ENCODE measurements around the gene NMRK2. TPM values are rescaled to one million over a fixed set of nuclear protein-coding genes. Genes with fewer than 3 reads are reported as not detected.
"Not testable (repeated sequence)": the region's sequence is repeated elsewhere in the genome, so short reads cannot be mapped to it uniquely, and the experiment has no call there.

NMRK2 gene
- total RNA-seq, 1 donor from 2014 or later, result not detected

DNA sequence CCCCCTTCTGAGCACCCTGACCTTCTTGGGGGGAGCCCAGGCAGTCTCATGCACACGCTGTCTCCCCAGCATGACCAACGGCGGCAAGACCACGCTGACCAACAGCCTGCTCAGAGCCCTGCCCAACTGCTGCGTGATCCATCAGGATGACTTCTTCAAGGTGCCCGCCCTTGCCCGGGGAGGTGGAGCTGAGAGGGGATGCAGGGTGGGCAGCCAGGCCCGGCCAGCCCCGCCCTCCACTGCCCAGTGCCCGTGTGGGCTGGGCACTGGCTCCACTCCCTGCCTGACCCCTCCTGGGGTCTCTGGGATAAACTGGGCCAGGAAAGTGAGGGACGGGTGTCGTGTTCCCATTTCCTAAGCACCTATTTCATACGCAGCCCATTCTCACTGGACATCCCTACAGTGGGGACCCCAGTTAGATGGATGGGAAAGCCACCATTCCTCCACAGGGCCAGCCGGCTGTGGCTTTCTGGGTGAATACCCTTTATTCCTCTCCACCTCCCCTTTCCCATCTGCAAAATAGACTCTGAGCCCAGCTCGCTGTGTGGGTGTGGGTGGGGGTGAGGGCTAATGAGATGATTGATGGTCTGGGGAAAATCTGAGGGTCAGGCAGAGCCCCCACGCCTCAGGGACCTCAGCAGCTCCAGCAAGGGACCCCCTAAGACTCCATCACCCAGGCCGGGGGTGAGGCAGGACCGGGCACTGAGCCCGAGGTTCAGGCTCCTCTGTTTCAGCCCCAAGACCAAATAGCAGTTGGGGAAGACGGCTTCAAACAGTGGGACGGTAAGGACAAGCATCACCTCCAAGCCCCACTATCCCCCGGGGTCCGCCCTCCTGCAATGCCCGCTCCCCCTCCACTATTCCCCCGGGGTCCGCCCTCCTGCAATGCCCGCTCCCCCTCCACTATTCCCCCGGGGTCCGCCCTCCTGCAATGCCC lies 3.9 kb downstream of the NMRK2 start:
- DNase-seq (ENCODE audit: low read depth in 2 of 2), result no peak

DNA sequence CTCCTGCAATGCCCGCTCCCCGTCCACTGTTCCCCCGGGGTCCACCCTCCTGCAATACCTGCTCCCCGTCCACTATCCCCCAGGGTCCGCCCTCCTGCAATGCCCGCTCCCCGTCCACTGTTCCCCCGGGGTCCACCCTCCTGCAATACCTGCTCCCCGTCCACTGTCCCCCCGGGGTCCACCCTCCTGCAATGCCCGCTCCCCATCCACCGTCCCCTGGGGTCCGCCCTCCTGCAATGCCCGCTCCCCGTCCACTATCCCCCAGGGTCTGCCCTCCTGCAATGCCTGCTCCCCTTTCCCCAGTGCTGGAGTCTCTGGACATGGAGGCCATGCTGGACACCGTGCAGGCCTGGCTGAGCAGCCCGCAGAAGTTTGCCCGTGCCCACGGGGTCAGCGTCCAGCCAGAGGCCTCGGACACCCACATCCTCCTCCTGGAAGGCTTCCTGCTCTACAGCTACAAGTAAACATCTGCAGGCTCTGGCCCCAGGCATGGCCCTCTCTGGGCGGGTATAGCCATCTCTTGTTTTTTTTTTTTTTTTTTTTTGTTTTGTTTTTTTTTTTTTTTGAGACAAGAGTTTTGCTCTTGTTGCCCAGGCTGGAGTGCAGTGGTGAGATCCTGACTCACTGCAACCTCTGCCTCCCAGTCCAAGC lies 5.6 kb downstream of the NMRK2 start:
- DNase-seq (ENCODE audit: low read depth in 2 of 2), result not testable (repeated sequence)

DNA sequence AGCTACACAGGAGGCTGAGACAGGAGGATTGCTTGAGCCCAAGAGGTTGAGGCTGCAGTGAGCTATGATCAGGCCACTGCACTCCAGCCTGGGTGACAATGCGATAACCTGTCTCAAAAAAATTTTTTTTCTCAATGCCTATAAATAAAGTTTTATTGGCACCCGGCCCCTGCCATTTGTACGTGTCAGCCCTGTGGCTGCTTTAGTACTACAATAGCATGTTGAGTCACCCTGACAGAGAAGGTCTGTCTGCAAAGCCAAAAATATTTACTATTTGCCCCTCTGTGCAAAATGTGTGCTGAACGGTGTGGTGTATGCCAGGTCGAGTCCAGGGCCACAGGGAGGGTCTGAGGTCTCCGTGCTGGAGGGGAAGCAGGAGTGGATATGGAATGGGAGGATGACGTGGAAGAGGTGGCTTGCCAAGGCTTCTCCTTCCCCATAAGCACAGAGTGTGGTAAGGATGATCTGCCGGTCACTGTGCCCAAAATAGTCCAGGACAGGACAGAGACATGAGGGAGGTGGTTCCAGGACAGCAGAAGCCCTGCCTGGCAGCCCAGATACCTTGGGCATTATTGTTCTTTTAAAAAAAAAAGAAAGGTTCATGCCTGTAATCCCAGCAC lies 10.0 kb downstream of the NMRK2 start:
- DNase-seq (ENCODE audit: low read depth in 2 of 2), result no peak

DNA sequence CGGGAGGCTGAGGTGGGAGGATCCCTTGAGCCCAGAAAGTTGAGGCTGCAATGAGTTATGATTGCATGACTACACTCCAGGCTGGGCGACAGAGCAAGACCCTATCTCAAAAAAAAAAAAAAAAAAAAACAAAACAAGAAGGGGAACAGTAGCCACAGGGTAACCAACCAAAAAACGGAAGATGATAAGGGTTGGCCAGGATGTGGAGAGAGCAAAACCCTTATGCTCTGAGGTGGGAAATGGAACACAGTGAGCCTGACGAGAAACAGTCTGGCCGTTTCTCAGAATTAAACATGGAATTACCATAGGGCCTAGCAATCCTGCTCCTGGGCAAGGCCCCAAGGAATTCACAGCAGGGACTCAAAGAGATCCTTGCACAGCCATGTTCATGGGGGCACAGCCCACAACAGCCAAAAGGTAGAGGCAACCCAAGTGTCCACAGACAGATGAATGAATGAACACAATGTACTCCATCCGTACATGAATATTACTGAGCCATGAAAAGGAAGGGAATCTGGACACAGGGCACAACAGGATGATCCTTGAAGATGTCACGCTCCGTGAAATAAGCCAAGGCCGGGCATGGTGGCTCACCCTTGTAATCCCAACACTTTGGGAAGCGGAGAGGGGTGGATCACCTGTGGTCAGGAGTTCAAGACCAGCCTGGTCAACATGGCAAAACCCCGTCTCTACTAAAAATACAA lies 11.3 kb downstream of the NMRK2 start:
- DNase-seq (ENCODE audit: low read depth in 2 of 2), result no peak

DNA sequence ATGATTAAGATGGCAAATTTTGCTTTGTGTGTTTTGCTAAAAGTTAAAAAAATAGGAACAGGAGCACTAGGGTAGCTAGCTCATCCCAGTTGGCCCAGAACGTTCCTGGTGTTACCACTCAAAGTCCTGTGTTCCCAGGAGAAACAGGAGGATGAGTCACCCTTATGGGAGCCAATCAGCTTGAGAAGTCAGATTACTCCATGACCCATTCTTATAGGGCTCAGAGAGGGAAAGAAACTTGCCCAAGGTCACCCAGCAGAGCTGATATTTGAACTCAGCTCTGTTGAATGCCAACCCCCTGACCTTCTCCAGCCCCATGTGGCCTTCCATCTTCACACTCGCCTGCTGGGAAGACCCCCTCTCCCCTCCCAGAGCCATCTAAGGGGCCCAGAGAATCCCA lies 13.0 kb downstream of the NMRK2 start:
- DNase-seq (ENCODE audit: low read depth in 2 of 2), result no peak

DNA sequence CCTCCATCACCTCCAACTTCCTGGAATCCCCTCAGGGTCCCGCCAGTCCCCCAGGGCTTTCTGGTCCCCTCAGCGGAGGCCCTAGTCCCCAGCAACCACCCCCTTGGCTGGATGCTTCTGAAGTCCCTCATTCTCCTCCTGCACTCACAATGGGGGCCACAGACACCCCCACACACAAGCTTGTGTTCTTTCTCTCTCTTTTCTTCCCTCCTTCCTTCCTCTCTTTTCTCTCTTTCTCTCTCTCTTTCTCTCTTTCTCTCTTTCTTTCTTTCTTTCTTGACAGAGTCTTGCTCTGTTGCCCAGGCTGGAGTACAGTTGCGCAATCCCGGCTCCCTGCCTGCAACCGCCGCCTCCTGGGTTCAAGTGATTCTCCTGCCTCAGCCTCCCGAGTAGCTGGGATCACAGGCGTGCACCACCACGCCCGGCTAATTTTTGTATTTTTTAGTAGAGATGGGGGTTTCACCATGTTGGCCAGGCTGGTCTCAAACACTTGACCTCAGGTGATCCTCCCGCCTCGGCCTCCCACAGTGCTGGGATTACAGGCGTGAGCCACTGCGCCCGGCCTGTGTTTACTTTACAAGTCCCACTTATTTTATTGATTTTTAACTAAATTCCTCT lies 14.6 kb downstream of the NMRK2 start:
- DNase-seq (ENCODE audit: low read depth in 2 of 2), result not testable (repeated sequence)

DNA sequence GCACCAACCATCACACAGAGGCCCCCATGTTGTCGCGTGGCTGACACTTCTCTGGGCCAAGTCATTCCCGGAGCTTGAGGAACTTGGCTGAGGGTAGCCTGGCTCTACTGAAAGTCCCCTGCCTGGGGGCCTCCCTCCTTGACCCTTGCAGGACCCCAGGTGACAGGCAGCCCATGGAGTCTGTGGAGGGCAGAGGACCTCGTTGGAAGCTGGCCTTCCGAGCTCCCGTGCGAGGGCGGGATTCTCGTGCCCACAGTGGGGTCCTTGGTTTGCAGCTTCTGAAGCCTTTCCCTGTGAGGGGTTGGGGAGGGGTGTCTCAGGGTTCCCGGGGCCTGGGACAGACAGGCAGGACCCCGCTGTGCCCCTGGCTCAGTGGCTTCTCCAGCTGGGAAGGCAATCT lies 16.4 kb downstream of the NMRK2 start:
- no peak for DNase-seq (ENCODE audit: low read depth in 2 of 2)

DNA sequence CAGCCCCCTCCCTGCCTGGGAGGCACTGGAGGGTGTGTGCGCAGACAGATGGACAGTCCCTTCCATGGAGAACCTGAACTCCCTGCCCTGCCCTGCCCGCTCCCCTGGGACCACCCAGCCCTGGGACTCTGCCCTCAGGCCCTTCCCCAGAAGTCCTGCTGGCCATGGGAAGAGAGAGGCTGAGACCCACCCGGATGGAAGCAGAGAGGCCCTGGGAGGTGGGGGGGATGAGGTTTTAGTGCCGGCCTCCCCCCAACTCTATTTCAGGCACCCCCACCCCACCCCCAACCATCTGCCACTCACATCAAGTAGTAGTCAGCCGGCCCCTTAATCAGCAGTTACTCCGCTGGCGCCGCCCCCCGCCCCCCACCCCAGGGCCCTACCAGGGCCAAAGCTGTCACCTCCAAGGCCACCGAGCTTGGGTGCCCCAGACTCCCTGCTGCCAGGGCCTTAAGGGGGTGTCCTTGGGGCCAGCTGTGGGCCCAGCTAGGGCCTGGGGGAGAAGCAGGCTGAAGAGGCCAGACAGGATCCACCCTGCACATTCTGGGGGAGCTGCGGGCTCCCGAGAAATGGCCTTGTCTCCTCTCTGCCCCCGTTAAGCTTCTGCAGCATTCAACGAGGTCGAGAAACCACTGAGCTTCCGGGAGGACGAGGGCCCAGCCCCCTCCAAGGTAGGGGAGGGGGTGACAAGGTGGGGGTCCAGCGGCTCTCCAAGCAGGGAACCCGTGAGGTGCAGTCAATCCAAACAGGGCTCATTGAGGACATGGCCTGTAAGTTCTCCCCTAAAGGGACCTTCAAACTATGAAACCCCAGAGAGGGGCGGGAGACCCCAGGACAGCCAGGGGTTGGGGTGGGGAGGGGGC lies 17.4 kb downstream of the NMRK2 start:
- no peak for DNase-seq (ENCODE audit: low read depth in 2 of 2)

DNA sequence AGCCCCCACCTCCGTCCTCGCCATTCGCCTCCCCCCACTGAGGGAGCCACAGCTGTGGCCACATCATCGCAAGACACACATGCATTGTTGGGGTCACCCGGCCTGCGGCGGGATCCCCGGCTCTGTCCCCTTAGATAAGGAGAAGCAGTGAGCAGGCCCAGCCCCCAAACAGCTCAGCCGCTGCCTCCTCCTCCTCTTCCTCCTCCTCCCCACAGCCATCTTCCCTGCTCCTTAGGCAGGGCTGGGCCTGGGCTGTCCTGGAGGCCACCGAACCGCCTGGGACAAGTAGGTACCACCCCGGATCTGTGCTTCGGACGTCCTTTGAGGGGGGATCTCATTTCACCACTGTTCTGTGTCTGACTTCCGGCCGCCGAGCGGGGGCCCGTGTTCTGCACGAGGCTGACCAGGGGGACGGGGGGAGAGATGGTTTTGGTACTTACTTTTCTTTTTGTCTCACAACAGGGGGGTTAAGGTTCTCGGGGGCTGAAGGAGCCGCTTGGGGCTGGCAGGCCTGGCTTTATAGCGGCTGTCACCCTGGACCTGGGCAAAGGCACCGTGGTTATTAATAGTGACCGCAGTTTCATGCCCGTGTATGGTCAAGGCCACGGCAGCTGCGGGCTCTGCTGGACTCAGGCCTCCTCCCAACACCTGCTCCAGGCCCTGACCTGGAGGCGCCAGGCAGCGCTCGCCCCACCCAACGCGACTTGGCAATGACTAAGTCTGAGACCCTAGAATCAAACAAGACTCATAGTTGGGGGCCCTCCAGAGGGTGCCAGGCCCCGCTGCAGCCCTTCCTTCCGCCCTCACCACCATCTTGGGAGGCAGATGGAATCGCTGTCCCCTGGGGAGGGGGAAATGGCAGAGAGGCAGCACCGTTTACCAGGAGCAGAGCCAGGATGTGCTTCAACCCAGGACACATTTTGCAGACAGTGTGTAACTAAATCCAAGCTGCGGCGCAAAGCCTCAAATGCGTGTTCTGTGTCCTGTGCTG lies 18.3 kb downstream of the NMRK2 start:
- DNase-seq (ENCODE audit: low read depth in 2 of 2), result no peak

DNA sequence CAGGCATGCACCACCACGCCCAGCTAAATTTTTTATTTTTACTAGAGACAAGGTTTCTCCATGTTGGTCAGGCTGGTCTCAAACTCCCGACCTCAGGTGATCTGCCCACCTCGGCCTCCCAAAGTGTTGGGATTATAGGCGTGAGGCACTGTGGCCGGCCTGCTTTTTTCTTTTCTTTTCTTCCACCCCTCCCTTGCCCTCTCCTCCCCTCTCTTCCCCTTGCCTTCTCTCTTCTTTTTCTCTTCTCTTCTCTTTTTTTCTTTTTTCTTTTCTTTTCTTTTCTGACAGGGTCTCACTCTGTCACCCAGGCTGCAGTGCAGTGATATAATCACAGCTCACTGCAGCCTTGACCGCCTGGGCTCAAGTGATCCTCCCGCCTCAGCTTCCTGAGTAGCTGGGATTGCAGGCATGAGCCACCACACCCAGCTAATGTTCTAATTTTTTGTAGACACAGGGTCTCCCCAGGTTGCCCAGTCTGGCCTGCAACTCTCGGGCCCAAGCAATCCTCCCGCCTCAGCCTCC lies 19.9 kb downstream of the NMRK2 start:
- DNase-seq (ENCODE audit: low read depth in 2 of 2), result not testable (repeated sequence)

DNA sequence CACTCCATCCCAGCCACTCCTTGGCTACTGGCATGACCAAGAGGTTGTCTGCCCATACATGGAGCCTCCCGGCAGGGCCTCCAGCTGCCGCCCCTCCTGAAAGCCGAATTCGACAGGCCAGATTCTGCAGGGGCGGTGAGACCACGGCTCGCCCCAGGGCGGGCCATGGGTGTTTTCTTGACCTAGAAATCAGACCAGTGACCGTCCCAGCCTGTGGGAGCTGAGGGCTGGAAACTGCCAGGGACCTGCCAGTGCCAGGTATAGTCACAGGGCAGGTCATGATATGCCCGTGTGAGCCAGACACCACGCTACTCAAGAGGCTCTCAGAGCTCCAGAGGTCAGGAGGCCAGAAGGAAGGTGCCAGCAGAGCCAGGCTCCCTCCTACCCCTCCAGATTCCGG lies 21.2 kb downstream of the NMRK2 start:
- DNase-seq (ENCODE audit: low read depth in 2 of 2), result no peak

DNA sequence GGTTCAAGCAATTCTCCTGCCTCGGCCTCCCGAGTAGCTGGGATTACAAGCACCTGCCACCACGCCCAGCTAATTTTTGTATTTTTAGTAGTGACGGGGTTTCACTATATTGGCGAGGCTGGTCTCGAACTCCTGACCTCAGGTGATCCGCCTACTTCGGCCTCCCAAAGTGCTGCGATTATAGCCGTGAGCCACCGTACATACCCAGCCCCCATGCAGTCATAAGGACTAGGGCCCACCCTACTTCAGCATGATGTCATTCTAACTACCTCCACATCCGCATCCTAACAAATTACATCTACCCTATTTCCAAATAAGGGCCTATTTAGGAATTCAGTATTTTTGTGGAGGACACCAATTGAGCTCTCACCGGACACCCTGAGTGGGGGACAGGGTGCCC lies 22.4 kb downstream of the NMRK2 start:
- not testable (repeated sequence) for DNase-seq (ENCODE audit: low read depth in 2 of 2)

DNA sequence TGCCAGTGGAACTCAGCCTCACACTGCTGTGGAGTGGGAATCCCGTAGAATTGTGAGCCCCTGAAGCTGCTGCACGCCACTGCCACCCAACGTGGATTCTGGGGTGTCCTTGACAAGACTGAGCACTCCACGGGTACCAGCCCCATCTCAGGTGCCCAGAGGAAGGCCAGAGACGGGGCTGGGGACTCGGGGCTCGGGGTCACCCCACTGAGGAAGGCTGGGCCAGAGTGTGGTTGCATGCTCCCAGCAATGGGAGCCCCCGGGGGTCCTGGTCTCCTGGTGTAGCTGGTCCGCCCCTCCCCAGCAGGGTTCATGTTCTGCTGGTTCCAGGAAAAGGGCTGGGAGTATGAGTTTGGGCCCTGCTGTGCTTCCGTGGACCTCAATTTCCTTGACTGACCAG lies 22.8 kb downstream of the NMRK2 start:
- no peak for DNase-seq (ENCODE audit: low read depth in 2 of 2)

DNA sequence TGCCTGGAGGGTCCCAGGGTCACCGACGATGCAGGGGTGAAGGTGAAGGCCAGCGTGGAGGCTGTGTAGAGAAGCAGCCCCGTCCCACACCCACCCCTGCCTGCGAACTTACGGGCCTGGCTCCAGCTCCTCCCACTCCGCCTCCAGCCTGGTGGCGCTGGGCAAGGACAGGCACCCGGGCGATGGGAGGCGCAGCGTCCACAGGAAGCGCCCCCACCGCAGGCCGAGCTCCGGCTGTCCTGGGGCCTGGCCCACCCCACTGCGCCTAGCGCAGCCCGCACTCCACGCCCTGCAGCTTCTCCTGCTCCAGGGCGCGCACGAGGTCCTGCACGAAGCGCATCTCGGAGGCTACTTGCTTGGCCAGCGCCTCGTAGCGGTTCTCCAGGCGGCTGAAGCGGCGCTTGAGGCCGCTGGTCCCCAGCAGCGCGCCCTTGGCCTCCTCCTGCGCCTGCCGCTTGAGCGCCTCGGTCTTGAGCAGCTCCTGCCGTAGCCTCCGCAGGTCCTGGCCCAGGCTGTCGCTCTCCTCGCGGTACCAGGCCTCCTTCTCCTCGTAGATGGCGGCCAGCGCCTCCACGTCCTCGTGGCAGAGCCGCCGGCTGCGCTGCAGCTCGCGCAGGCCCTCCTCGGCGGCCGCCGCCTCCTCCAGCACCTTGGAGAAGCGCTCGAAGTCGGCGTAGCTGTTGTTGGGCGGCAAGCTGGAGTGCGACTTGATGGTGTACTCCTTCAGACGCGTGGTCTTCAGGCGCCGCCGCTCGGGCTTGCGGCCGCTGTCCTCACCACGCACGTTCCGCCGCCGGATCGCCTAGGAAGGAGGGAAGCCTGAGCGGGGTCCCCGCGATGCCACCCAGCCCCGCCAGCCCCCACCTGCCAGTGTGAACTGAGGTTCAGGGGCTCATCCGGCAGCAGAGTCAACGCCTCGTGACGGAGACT lies 26.2 kb downstream of the NMRK2 start:
- no peak for DNase-seq (ENCODE audit: low read depth in 2 of 2)

DNA sequence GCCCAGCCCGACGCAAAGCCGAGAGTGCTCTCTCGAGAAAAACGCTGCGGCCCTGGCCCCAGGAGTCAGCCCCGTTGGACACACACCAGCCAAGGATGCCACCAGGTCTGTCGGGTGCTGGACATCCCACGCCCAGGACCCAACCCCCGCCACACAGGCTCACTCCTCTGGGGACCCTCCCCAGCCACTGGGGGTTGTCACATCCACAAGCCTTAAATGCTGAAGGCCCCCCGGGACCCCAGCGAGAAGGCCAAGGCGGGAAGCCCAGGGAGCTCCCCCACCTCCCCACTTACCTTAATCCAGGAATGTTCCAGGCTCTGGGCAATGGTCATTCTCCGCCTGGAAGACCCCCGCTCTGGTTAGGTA lies 26.9 kb downstream of the NMRK2 start:
- DNase-seq (ENCODE audit: low read depth in 2 of 2), result no peak

DNA sequence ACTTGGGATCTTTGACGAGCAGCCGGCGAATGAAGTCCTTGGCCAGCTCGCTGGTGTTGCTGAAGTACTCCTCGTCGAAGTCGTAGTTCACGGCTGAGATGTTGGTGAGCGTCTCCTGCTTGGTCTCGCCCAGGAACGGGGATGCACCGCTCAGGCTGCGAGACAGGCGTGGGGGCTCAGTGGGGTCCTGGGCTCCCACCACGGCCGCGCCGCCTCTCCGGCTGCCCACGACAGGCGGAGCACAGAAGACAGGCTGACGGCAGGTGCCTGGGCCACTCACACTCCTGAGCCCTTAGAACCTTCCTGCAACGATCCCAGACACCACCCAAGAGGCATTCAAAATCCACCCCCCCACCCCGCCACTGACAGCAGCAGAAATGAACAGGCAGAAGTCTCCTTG lies 28.1 kb downstream of the NMRK2 start:
- no peak for DNase-seq (ENCODE audit: low read depth in 2 of 2)

DNA sequence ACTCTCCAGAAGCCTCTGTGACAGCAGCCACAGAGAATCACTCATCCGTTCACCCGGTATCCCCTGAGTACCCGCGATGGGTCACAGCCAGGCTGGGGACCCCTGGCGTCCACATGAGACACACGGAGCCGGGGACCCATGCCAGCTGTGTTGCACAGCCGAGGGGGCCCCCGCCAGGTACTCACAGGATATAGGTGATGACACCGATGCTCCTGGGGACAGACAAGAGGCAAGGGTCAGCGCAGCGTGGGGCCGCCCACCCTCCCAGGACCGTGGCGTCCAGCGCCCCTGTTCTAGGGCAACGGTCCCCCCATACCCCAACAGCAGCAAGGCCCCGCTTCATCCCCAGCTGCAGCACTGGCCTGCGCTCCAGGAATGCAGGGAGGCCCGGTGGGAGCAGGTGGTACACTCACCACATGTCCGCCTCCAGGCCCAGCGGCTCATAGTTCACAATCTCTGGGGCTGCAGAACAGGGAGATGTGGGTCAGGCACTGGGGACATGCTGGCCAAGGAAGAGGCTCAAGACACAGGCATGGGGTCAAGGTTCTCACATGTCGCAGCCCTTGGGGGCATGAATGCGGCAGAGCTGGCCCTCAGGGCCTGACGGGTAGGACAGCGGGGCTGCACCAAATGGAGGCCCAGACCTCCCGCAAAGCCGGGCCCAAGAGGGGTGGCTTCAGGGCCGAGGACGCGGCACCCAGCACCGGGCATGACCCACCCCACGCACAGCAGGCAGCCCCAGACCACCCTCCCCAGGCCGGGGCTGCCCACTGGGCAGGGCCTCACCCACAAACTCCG lies 30.8 kb downstream of the NMRK2 start:
- no peak for DNase-seq (ENCODE audit: low read depth in 2 of 2)

All from dermis microvascular lymphatic vessel endothelial cell (primary cell).